ENCODE results near the gene ATP2B2. TPM values are rescaled to one million over a fixed set of nuclear protein-coding genes. Genes with fewer than 3 reads are reported as not detected.

Gene ATP2B2
- total and polyA plus RNA-seq, 2 of the 8 experiments (the other 6 are each of a cell fraction or from before 2014, with no cell fraction given) = 0.14 to 1.2 TPM

DNA sequence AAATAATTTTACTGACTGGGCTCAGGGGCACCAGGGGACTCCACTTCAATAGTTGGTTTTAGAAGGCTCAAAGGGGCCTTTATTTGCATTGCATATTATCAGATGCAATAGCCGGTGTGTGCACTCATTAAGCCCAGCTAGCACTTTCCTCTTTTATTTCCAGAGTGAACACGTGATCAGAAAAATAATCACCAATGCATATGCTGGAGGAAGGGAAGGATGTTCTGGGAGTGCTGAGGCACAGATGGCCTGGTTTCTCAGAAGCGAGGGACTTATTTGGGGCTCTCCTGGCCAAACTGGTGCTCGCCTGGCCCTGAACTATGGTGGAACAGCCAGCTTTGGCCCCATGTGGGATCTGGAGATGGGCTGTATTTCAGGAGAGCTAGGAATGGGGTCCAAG lies 124.0 kb downstream of the ATP2B2 start:
- H3K56ac ChIP-seq (replicated peaks; ENCODE audit: insufficient read length, low read depth, low read length) = no peak overlapping the region
- peaks cover 4 to 5% of the 10 kb centered on the region in 2 experiments; a peak in 2 of 4 replicates for H3K9me3 ChIP-seq (ENCODE audit: insufficient read depth in 2 of 2, low read depth in 1 of 2, low read length in 1 of 2)
- no peak overlapping the region for H3K4ac ChIP-seq (replicated peaks; ENCODE audit: insufficient read length, low read depth, low read length)
- FAIRE-seq (no peak), DNase-seq (ENCODE audit: low read depth in 1 of 2, low spot score in 2 of 2) (no peak)
- no peak overlapping the region for H3K9ac ChIP-seq (replicated peaks in 1 of 4; ENCODE audit: extremely low read depth in 1 of 4, low read depth in 3 of 4, low read length in 3 of 4)
- H4K8ac ChIP-seq (ENCODE audit: extremely low read depth, insufficient read depth, low read length) = no peak overlapping the region
- 74% methylated on average over 4 of the region's 4 CpGs; no CpG with 5 or more reads in 1 of the 2 experiments for WGBS, 2 experiments (ENCODE audit: extremely low coverage in 1 of 2, insufficient coverage in 1 of 2, insufficient read length in 1 of 2, insufficient replicate concordance in 2 of 2, low coverage in 1 of 2, low lambda C conversion rate in 2 of 2, missing lambda C conversion rate in 1 of 2)
- H3K4me1 ChIP-seq (replicated peaks in 1 of 4; ENCODE audit: control insufficient read depth in 3 of 4, insufficient read depth in 4 of 4, low read length in 3 of 4) = peaks cover 0 to 4% (median under 1%) of the 10 kb centered on the region in 4 experiments; a peak in 5 of 7 replicates
- H3K4me3 ChIP-seq (ENCODE audit: extremely low read depth in 1 of 4, insufficient read depth in 2 of 4, low read depth in 3 of 4, low read length in 4 of 4) = no peak overlapping the region
- no peak overlapping the region for H2AK5ac ChIP-seq (ENCODE audit: low read depth, low read length)
- H2BK120ac ChIP-seq (replicated peaks; ENCODE audit: low read depth, low read length) = no peak overlapping the region
- ChIA-PET POLR2A (ENCODE audit: partially characterized antibody) (no interaction called here), CTCF (ENCODE audit: partially characterized antibody) (interaction anchor here (0.8 to 2.7 kb wide), 8 partner anchors 8 to 377 kb away, joined by 3 to 13 read pairs (median 4); partner anchors contain the start of gene SEC13)
- H4K20me1 ChIP-seq (replicated peaks in 1 of 2; ENCODE audit: control insufficient read depth in 1 of 2, insufficient read depth in 2 of 2, low read length in 2 of 2) = no peaks in the 10 kb centered on the region
- no peak overlapping the region for H2BK20ac ChIP-seq (ENCODE audit: low read length)
- H3K23ac ChIP-seq (ENCODE audit: insufficient read length) = no peak overlapping the region
- no peak overlapping the region for H4K5ac ChIP-seq (ENCODE audit: insufficient read length, low read depth, low read length)
- no peaks in the 10 kb centered on the region for H3K79me1 ChIP-seq (ENCODE audit: low read depth, low read length)
- H2BK15ac ChIP-seq (ENCODE audit: low read length) = no peak overlapping the region
- no peaks in the 10 kb centered on the region for H3K36me3 ChIP-seq (ENCODE audit: control insufficient read depth in 2 of 4, insufficient read depth in 4 of 4, low read length in 3 of 4)
- no peaks in the 10 kb centered on the region for H3K79me2 ChIP-seq (ENCODE audit: control insufficient read depth in 1 of 2, insufficient read depth in 2 of 2, low read length in 2 of 2)
- no peak overlapping the region for H2BK12ac ChIP-seq (ENCODE audit: low read depth, low read length)
- H2AFZ ChIP-seq (ENCODE audit: low read length) = no peak overlapping the region
- H3K23me2 ChIP-seq (ENCODE audit: low read depth, low read length) = no peaks in the 10 kb centered on the region
- no peaks in the 10 kb centered on the region for H3K27me3 ChIP-seq (replicated peaks in 1 of 4; ENCODE audit: control insufficient read depth in 3 of 4, extremely low read depth in 1 of 4, insufficient read depth in 3 of 4, low read length in 3 of 4)
- H2BK5ac ChIP-seq (ENCODE audit: low read depth, low read length) = no peak overlapping the region
- H3K27ac ChIP-seq (ENCODE audit: low read depth, low read length) = no peak overlapping the region
- H3K18ac ChIP-seq (ENCODE audit: extremely low read depth, low read length) = no peak overlapping the region
- no peak overlapping the region for H3K14ac ChIP-seq (ENCODE audit: insufficient read length)
- no peak overlapping the region for H3K4me2 ChIP-seq (ENCODE audit: insufficient read depth in 1 of 2, low read depth in 2 of 2, low read length in 2 of 2)
- no peak overlapping the region for H4K91ac ChIP-seq (replicated peaks; ENCODE audit: insufficient read length, low read length)

Data from H1 (cell line).